Hepatocyte (in vitro differentiated cells): ENCODE data around the gene ANAPC5. TPM values are rescaled to one million over a fixed set of nuclear protein-coding genes. Genes with fewer than 3 reads are reported as not detected.
"Not testable (repeated sequence)": the region's sequence is repeated elsewhere in the genome, so short reads cannot be mapped to it uniquely, and the experiment has no call there.

ENCODE experiments used
- DNase-seq: peaks from one replicate; pipeline ENCODE4 v3.0.0-alpha.2; 2016; ENCODE audit warnings: low spot score
- H2AFZ ChIP-seq: fragments of 200-600 bp; sonication (generic); 2 replicates; pipeline ENCODE4 v1.6.0; 2016; ENCODE audit warnings: antibody characterized with exemption, mild to moderate bottlenecking
- H3K27ac ChIP-seq: fragments of 200-600 bp; sonication (generic); 2 replicates; pipeline ENCODE4 v1.5.1; 2016; ENCODE audit warnings: mild to moderate bottlenecking
- H3K27me3 ChIP-seq: fragments of 200-600 bp; sonication (generic); 2 replicates; pipeline ENCODE4 v1.6.1; 2016
- H3K36me3 ChIP-seq: fragments of 200-600 bp; sonication (generic); replicated peaks from 2 replicates; pipeline ENCODE4 v1.5.1; 2016; ENCODE audit warnings: low read depth; ENCODE audit not compliant: insufficient read depth
- H3K4me1 ChIP-seq: fragments of 200-600 bp; sonication (generic); 2 replicates; pipeline ENCODE4 v1.5.1; 2016; ENCODE audit warnings: mild to moderate bottlenecking, moderate library complexity; ENCODE audit not compliant: insufficient read depth
- H3K4me2 ChIP-seq: fragments of 200-600 bp; sonication (generic); 2 replicates; pipeline ENCODE4 v1.6.0; 2016
- H3K4me3 ChIP-seq: fragments of 200-600 bp; sonication (generic); 2 replicates; pipeline ENCODE4 v1.5.1; 2016; ENCODE audit warnings: mild to moderate bottlenecking
- H3K79me2 ChIP-seq: fragments of 200-600 bp; sonication (generic); 2 replicates; pipeline ENCODE4 v1.6.0; 2017; ENCODE audit warnings: mild to moderate bottlenecking
- H3K9me2 ChIP-seq: fragments of 200-600 bp; sonication (generic); replicated peaks from 2 replicates; pipeline ENCODE4 v1.6.0; 2017; ENCODE audit warnings: mild to moderate bottlenecking; ENCODE audit not compliant: insufficient read depth
- H3K9me3 ChIP-seq: fragments of 200-600 bp; sonication (generic); 2 replicates; pipeline ENCODE4 v1.5.1; 2016; ENCODE audit warnings: low read depth, mild to moderate bottlenecking
- H4K20me1 ChIP-seq: fragments of 200-600 bp; sonication (generic); 2 replicates; pipeline ENCODE4 v1.6.0; 2016; ENCODE audit warnings: mild to moderate bottlenecking; ENCODE audit not compliant: insufficient read depth, poor library complexity, severe bottlenecking
- EZH2 ChIP-seq: fragments of 200-600 bp; sonication (generic); IDR thresholded peaks from 2 replicates; pipeline ENCODE4 v1.6.1; 2016; ENCODE audit warnings: antibody characterized with exemption, mild to moderate bottlenecking, borderline replicate concordance
- EZH2phosphoT487 ChIP-seq: fragments of 200-600 bp; sonication (generic); IDR thresholded peaks from one replicate; pipeline ENCODE4 v1.6.1; 2018; ENCODE audit warnings: antibody characterized with exemption, mild to moderate bottlenecking, low read depth, moderate library complexity; ENCODE audit not compliant: unreplicated experiment, severe bottlenecking
- WGBS: methylation state at CpG from one replicate; pipeline ENCODE4 v1.1.6; 2016; ENCODE audit warnings: low lambda C conversion rate; ENCODE audit errors: missing lambda C conversion rate; 5-methylcytosine and 5-hydroxymethylcytosine counted together
- polyA plus RNA-seq: library from polyadenylated mRNA; unstranded; fragments of >200 nt; fragmentation: Nextera tagmentation; extraction: Ambion mirVana; gene quantifications from 2 replicates; pipeline ENCODE4 v1.2.1, GENCODE V29; 2016
- total RNA-seq: library from RNA; depleted of rRNA; stranded (reverse); fragments of >200 nt; gene quantifications from 2 replicates; pipeline ENCODE4 v1.2.3, GENCODE V29; 2014
- TF ChIP-seq, protein P1 (sequence below): fragments of 200-600 bp; sonication (generic); IDR thresholded peaks from 2 replicates; pipeline ENCODE4 v1.5.1; 2016; ENCODE audit warnings: antibody characterized with exemption, mild to moderate bottlenecking; ENCODE audit not compliant: poor library complexity

Gene ANAPC5
- total and polyA plus RNA-seq, 2 experiments from 2014 or later, result 102 to 108 TPM

DNA sequence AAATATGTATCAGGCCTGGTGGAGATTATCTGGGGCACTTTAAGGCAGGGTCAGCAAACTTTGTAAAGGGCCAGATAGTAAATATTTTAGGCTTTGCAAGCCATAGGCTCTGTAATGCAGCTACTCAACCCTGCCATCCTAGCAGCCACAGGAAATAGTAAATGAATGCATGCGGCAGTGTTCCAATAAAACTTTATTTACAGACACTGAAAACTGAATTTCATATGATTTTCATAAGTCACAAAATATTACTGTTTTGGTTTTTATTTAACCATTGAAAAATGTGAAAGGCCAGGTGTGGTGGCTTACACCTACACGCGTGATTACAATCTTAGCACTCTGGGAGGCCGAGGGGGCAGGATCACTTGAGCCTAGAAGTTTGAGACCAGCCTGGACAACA lies 52.5 kb downstream of the ANAPC5 start:
- Histone ChIP-seq H3K9me3 (no peaks in the 10 kb centered on the region), H3K9me2 (no peaks in the 10 kb centered on the region), H3K4me2 (no peak overlapping the region), H4K20me1 (peaks cover 13% of the 10 kb centered on the region), H3K79me2 (peaks cover 16% of the 10 kb centered on the region), H3K27ac (peak overlapping the region; percentile 41), H3K27me3 (no peaks in the 10 kb centered on the region), H2AFZ (no peak overlapping the region), H3K4me3 (no peak overlapping the region), H3K36me3 (no peaks in the 10 kb centered on the region), H3K4me1 (peaks cover 18% of the 10 kb centered on the region)
- WGBS, result 76% methylated on average over 4 of the region's 4 CpGs
- TF ChIP-seq, protein P1, sequence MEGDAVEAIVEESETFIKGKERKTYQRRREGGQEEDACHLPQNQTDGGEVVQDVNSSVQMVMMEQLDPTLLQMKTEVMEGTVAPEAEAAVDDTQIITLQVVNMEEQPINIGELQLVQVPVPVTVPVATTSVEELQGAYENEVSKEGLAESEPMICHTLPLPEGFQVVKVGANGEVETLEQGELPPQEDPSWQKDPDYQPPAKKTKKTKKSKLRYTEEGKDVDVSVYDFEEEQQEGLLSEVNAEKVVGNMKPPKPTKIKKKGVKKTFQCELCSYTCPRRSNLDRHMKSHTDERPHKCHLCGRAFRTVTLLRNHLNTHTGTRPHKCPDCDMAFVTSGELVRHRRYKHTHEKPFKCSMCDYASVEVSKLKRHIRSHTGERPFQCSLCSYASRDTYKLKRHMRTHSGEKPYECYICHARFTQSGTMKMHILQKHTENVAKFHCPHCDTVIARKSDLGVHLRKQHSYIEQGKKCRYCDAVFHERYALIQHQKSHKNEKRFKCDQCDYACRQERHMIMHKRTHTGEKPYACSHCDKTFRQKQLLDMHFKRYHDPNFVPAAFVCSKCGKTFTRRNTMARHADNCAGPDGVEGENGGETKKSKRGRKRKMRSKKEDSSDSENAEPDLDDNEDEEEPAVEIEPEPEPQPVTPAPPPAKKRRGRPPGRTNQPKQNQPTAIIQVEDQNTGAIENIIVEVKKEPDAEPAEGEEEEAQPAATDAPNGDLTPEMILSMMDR, result no peak
- TF ChIP-seq EZH2phosphoT487 (no peak), EZH2 (no peak)
- no peak for DNase-seq

DNA sequence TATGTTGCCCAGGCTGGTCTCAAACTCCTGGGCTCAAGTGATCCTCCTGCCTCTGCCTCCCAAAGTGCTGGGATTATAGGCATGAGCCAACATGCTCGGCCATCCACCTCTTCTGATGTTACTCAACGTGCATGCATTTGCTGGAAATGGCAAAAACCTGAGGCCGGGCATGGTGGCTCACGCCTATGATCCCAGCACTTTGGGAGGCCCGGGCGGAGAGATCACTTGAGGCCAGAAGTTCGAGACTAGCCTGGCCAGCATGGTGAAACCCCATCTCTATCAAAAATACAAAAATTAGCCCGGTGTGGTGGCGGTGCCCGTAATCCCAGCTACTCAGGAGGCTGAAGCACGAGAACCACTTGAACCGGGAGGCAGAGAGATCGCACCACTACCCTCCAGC lies 53.8 kb downstream of the ANAPC5 start:
- not testable (repeated sequence) for H2AFZ ChIP-seq, H3K4me3 ChIP-seq, H3K27me3 ChIP-seq, H3K36me3 ChIP-seq, DNase-seq, H3K9me2 ChIP-seq, H3K9me3 ChIP-seq
- Histone ChIP-seq H4K20me1 (peaks cover 17% of the 10 kb centered on the region), H3K4me1 (peaks cover 18% of the 10 kb centered on the region), H3K4me2 (peak overlapping the region; percentile 98), H3K79me2 (peaks cover 27% of the 10 kb centered on the region), H3K27ac (peak overlapping the region; percentile 92)
- 94% methylated on average over 12 of the region's 13 CpGs for WGBS

DNA sequence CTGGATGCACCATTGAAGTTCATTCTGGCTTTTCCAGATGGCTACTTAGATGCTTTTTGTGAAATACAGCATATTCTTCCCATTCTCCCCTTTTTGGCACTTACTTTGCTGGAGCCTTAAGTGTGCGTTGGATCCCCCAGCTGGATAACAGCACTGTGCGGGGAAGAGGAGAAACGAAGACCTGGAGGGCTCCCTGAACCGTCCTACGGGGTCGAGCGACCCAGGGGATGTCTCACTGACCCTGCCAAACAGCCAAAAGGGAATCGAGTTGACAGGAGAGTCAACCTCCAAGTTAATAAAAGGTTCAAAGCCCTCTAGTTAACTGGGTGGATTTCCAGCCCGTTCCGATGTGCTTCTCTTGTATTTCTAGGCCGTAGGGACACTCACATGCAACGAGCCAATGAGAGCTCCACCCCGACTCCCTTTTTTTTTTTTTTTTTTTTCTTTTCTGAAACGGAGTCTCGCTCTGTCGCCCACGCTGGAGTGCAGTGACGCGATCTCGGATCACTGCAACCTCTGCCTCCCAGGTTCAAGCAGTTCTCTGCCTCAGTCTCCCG lies 54.7 kb downstream of the ANAPC5 start:
- H3K79me2 ChIP-seq, result peaks cover 33% of the 10 kb centered on the region
- peak overlapping the region; percentile 85 for H3K4me3 ChIP-seq
- H4K20me1 ChIP-seq, result peaks cover 17% of the 10 kb centered on the region
- H3K36me3 ChIP-seq, result no peaks in the 10 kb centered on the region
- DNase-seq, result peak; percentile 46
- 5% methylated on average over 21 of the region's 21 CpGs for WGBS
- H2AFZ ChIP-seq, result peak overlapping the region; percentile 95
- H3K27ac ChIP-seq, result peak overlapping the region; percentile 92
- peaks cover 18% of the 10 kb centered on the region for H3K4me1 ChIP-seq
- peak overlapping the region; percentile 98 for H3K4me2 ChIP-seq
- no peaks in the 10 kb centered on the region for H3K9me2 ChIP-seq
- H3K9me3 ChIP-seq, result no peaks in the 10 kb centered on the region
- H3K27me3 ChIP-seq, result no peaks in the 10 kb centered on the region
- TF ChIP-seq, protein P1, result no peak
- TF ChIP-seq EZH2phosphoT487 (no peak), EZH2 (no peak)

DNA sequence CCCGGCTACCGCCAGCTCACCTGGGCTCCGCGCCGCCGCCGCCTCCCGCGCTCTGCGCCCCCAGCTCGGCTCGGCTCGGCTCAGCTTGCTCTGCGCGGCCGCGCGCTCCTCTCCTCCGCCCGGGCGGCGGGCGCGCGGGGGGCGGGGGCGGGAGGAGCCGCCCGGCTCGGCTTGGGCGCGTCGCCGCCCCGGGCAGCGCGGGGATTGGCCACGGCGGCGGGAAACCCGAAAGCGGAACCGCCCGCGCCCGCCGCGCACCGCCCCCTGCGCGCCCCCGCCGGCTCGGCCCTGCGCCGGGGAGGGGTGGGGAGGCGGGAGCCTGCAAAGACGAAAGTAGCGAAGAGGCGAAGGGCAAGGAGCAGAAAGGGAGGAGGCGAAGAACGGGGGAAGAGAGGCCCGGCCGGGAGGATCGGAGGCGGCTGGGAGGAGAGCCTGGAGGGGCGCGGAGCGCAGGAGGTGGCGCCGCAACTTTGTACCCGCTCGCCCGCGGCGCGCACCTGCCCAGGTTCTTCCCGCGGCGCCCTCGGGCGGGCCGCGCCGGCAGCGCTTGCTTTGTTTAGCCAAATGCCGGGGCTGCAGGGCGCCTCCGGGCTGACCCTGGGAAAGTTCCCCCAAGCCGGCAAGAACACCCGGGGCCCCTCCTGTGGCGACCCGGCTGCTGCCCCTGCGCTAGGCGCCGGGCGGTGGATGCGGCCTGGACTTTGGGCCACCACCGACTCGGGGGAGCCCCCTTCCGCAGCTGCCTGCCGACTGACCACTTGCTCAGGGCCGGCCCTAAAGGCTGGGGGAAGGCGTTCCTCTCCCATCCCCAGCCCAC lies 55.4 kb downstream of the ANAPC5 start, which contains the start of gene CAMKK2:
Gene CAMKK2 (minus strand): TSS at position 92 of the 817 bp plus-strand sequence. CDS start 22,183 bp downstream, outside the sequence.
- Histone ChIP-seq H3K9me3 (no peaks in the 10 kb centered on the region), H3K27ac (peak within 1 kb of the TSS; percentile 92), H3K4me3 (peak within 1 kb of the TSS; percentile 90), H3K27me3 (no peaks in the 10 kb centered on the region), H3K36me3 (no peaks in the 10 kb centered on the region), H3K79me2 (peaks cover 38% of the 10 kb centered on the region), H4K20me1 (peaks cover 17% of the 10 kb centered on the region), H2AFZ (peak within 1 kb of the TSS; percentile 95), H3K4me1 (peaks cover 18% of the 10 kb centered on the region), H3K4me2 (peak within 1 kb of the TSS; percentile 98), H3K9me2 (no peaks in the 10 kb centered on the region)
- peak; percentile 94 for DNase-seq
- under 1% methylated on average over 27 of the region's 104 CpGs for WGBS
- TF ChIP-seq, protein P1, result peak; percentile 17
- no peak for TF ChIP-seq EZH2phosphoT487
